Upper lobe of left lung (tissue), 4 donors: ENCODE data around the gene MRPL4.

Source experiments
- CTCF ChIP-seq, 6 experiments: fragments of 450-650 bp in 4 of 6; fragments of 200-600 bp in 2 of 6; sonication (generic) in 2 of 6; IDR thresholded peaks; one replicate each; pipeline ENCODE4 v1.5.1; 2016 to 2019; ENCODE audit warnings: antibody characterized with exemption in 6 of 6
- EP300 ChIP-seq, 4 donors: sonication (generic); formaldehyde crosslinking; IDR thresholded peaks; one replicate each; pipeline ENCODE4 v1.5.1; 2017; ENCODE audit warnings: antibody characterized with exemption in 4 of 4, control low read depth in 2 of 4
- POLR2A ChIP-seq, 4 donors: fragments of 450-650 bp; IDR thresholded peaks; one replicate each; pipeline ENCODE4 v1.5.1; 2016 to 2017; ENCODE audit warnings: antibody characterized with exemption in 4 of 4, mild to moderate bottlenecking in 2 of 4
- POLR2AphosphoS5 ChIP-seq, 2 donors: sonication (generic); formaldehyde crosslinking; IDR thresholded peaks; one replicate each; pipeline ENCODE4 v1.5.1; 2017; ENCODE audit warnings: antibody characterized with exemption in 2 of 2

- no peak for TF ChIP-seq CTCF (IDR thresholded peaks at IDR 0.05)
- no peak for TF ChIP-seq POLR2A (IDR thresholded peaks at IDR 0.05)
- no peak for TF ChIP-seq POLR2AphosphoS5 (IDR thresholded peaks at IDR 0.05)
- TF ChIP-seq EP300 (IDR thresholded peaks at IDR 0.05), result no peak
These were observed 42.3 kb downstream of the MRPL4 start for GRCh38 chr19:10294368-10294697.
